Gastroesophageal sphincter (tissue), 4 donors: ENCODE measurements around the gene PARD3B. TPM values are rescaled to one million over a fixed set of nuclear protein-coding genes. Genes with fewer than 3 reads are reported as not detected.
A peak's percentile ranks its signal among the peaks of the same experiment; 100 is the strongest.

Experiments
- ATAC-seq: fragments of 150-250 bp; one replicate; pipeline ENCODE4 v1.9.1; 2016; ENCODE audit warnings: mild to moderate bottlenecking, moderate library complexity
- H3K27ac ChIP-seq, 4 donors: fragments of 200-600 bp; sonication (generic) in 3 of 4; 1 replicate in 3 of 4; 2 replicates in 1 of 4; pipeline ENCODE4 v1.5.1; 2016 to 2019
- H3K27me3 ChIP-seq: fragments of 200-600 bp; sonication (generic); one replicate; pipeline ENCODE4 v1.5.1; 2019
- H3K36me3 ChIP-seq, 2 donors: fragments of 200-600 bp; sonication (generic); one replicate each; pipeline ENCODE4 v1.5.1; 2019; ENCODE audit warnings: control low read depth in 1 of 2
- H3K4me1 ChIP-seq, 3 donors: fragments of 200-600 bp; sonication (generic); 1 replicate in 2 of 3; 2 replicates in 1 of 3; pipeline ENCODE4 v1.5.1; 2016 to 2019; ENCODE audit warnings: control low read depth in 2 of 3
- H3K4me3 ChIP-seq, 2 donors: fragments of 200-600 bp; sonication (generic); one replicate each; pipeline ENCODE4 v1.5.1; 2019; ENCODE audit warnings: mild to moderate bottlenecking in 1 of 2, moderate library complexity in 1 of 2
- H3K9me3 ChIP-seq, 3 donors: fragments of 200-600 bp; sonication (generic); one replicate each; pipeline ENCODE4 v1.5.1; 2017 to 2019; ENCODE audit warnings: control low read depth in 2 of 3
- CTCF ChIP-seq, 4 experiments: fragments of 200-600 bp in 2 of 4; fragments of 450-650 bp in 2 of 4; sonication (generic) in 1 of 4; IDR thresholded peaks; one replicate each; pipeline ENCODE4 v1.5.1; 2017 to 2019; ENCODE audit warnings: antibody characterized with exemption in 4 of 4, mild to moderate bottlenecking in 2 of 4, moderate library complexity in 2 of 4
- EP300 ChIP-seq: sonication (generic); formaldehyde crosslinking; IDR thresholded peaks from one replicate; pipeline ENCODE4 v1.6.1; 2017; ENCODE audit warnings: antibody characterized with exemption, mild to moderate bottlenecking
- POLR2A ChIP-seq, 2 donors: fragments of 450-650 bp; IDR thresholded peaks; one replicate each; pipeline ENCODE4 v1.6.1; 2017; ENCODE audit warnings: antibody characterized with exemption in 2 of 2, mild to moderate bottlenecking in 2 of 2, moderate library complexity in 1 of 2
- POLR2AphosphoS5 ChIP-seq: sonication (generic); formaldehyde crosslinking; IDR thresholded peaks from one replicate; pipeline ENCODE4 v1.6.1; 2017; ENCODE audit warnings: antibody characterized with exemption
- WGBS, 2 donors: methylation state at CpG; one replicate each; pipeline ENCODE4 v1.1.5; 2018; ENCODE audit warnings: low coverage in 1 of 2; 5-methylcytosine and 5-hydroxymethylcytosine counted together
- total RNA-seq, 4 donors: library from RNA; depleted of rRNA; stranded (reverse); fragments of >200 nt; gene quantifications; one replicate each; pipeline ENCODE4 v1.1.0, GENCODE V29; 2016

The PARD3B gene
- total RNA-seq, 4 donors from 2014 or later, result 29.6 to 42.2 (median 41.0) TPM

- Histone ChIP-seq H3K36me3 (peaks cover 0 to 4% of the 10 kb centered on the region in 2 donors), H3K27me3 (no peaks in the 10 kb centered on the region), H3K9me3 (no peaks in the 10 kb centered on the region), H3K27ac (no peak overlapping the region), H3K4me3 (no peak overlapping the region), H3K4me1 (peaks cover 0 to 11% (median 0%) of the 10 kb centered on the region in 3 donors)
- WGBS, 2 donors, result 72 to 100% methylated on average over 2 of the region's 2 CpGs
- TF ChIP-seq POLR2A (IDR thresholded peaks at IDR 0.05), result no peak
- no peak for TF ChIP-seq POLR2AphosphoS5
- TF ChIP-seq CTCF (IDR thresholded peaks at IDR 0.05), result no peak
- no peak for TF ChIP-seq EP300
- ATAC-seq, result no peak
Measured at GRCh38 chr2:205052781-205053180, 507.5 kb downstream of the PARD3B start.

GRCh38 chr2:205053827-205054410, 508.6 kb downstream of the PARD3B start:
- TF ChIP-seq EP300 (no peak), POLR2A (IDR thresholded peaks at IDR 0.05) (no peak), CTCF (IDR thresholded peaks at IDR 0.05) (no peak), POLR2AphosphoS5 (no peak)
- H3K36me3 ChIP-seq, result no peaks in the 10 kb centered on the region
- 17 to 39% methylated on average over 3 to 4 of the region's 4 CpGs for WGBS, 2 donors
- no peak overlapping the region for H3K27ac ChIP-seq
- H3K4me1 ChIP-seq, result peaks cover 0 to 11% (median 0%) of the 10 kb centered on the region in 3 donors
- ATAC-seq, result no peak
- H3K4me3 ChIP-seq, result no peak overlapping the region
- no peaks in the 10 kb centered on the region for H3K27me3 ChIP-seq
- H3K9me3 ChIP-seq, result no peaks in the 10 kb centered on the region

- no peak for ATAC-seq
- TF ChIP-seq POLR2AphosphoS5, result no peak
- TF ChIP-seq CTCF (IDR thresholded peaks at IDR 0.05), result no peak
- no peak for TF ChIP-seq EP300
- no peak for TF ChIP-seq POLR2A (IDR thresholded peaks at IDR 0.05)
- Histone ChIP-seq H3K9me3 (no peaks in the 10 kb centered on the region), H3K36me3 (no peaks in the 10 kb centered on the region), H3K27me3 (no peaks in the 10 kb centered on the region), H3K27ac (no peak overlapping the region), H3K4me3 (no peak overlapping the region), H3K4me1 (peaks cover 0 to 11% (median 0%) of the 10 kb centered on the region in 3 donors)
- 75 to 77% methylated on average over 4 of the region's 4 CpGs for WGBS, 2 donors
Measured at GRCh38 chr2:205054789-205055188, 509.5 kb downstream of the PARD3B start.

- H3K27me3 ChIP-seq, result no peaks in the 10 kb centered on the region
- H3K4me3 ChIP-seq, result no peak overlapping the region
- 43 to 65% methylated on average over 2 of the region's 2 CpGs for WGBS, 2 donors
- no peaks in the 10 kb centered on the region for H3K9me3 ChIP-seq
- TF ChIP-seq CTCF (IDR thresholded peaks at IDR 0.05) (no peak), POLR2A (IDR thresholded peaks at IDR 0.05) (no peak), POLR2AphosphoS5 (no peak), EP300 (no peak)
- H3K27ac ChIP-seq, result no peak overlapping the region
- peaks cover 0 to 11% (median 0%) of the 10 kb centered on the region in 3 donors for H3K4me1 ChIP-seq
- no peak for ATAC-seq
- no peaks in the 10 kb centered on the region for H3K36me3 ChIP-seq
Measured at GRCh38 chr2:205055251-205055650, 510.0 kb downstream of the PARD3B start.

- 16 to 17% methylated on average over 6 of the region's 6 CpGs for WGBS, 2 donors
- TF ChIP-seq CTCF (IDR thresholded peaks at IDR 0.05) (no peak), EP300 (no peak), POLR2AphosphoS5 (peak; percentile 27), POLR2A (IDR thresholded peaks at IDR 0.05) (no peak)
Measured at GRCh38 chr2:205056151-205056561, 510.9 kb downstream of the PARD3B start.

More at GRCh38 chr2:205056151-205056561, 510.9 kb downstream of the PARD3B start:
- no peaks in the 10 kb centered on the region for H3K36me3 ChIP-seq
- no peak for ATAC-seq
- no peak overlapping the region for H3K4me3 ChIP-seq
- H3K4me1 ChIP-seq, result peaks cover 0 to 11% (median 0%) of the 10 kb centered on the region in 3 donors
- no peak overlapping the region for H3K27ac ChIP-seq
- no peaks in the 10 kb centered on the region for H3K27me3 ChIP-seq
- no peaks in the 10 kb centered on the region for H3K9me3 ChIP-seq
